H9 (cell line): ENCODE data around the gene LMO3. TPM values are rescaled to one million over a fixed set of nuclear protein-coding genes. Genes with fewer than 3 reads are reported as not detected.

Experiments used
- DNase-seq: peaks from one replicate; pipeline ENCODE4 v3.0.0-alpha.2; 2017
- H2AFZ ChIP-seq: one replicate; pipeline ENCODE4 v1.6.1; 2013; ENCODE audit warnings: mild to moderate bottlenecking, low read length, control low read depth, moderate library complexity
- H2AK5ac ChIP-seq: 2 replicates; pipeline ENCODE4 v1.6.1; 2013; ENCODE audit warnings: low read length, control low read depth, mixed read lengths; ENCODE audit not compliant: insufficient read length
- H2BK120ac ChIP-seq: one replicate; pipeline ENCODE4 v1.6.1; 2013; ENCODE audit warnings: low read depth, mild to moderate bottlenecking, low read length, control low read depth, inconsistent platforms; ENCODE audit not compliant: poor library complexity, severe bottlenecking
- H2BK12ac ChIP-seq: 2 replicates; pipeline ENCODE4 v1.6.1; 2013; ENCODE audit warnings: low read length, control low read depth, mixed read lengths, low read depth; ENCODE audit not compliant: insufficient read length
- H2BK15ac ChIP-seq: 2 replicates; pipeline ENCODE4 v1.6.1; 2013; ENCODE audit warnings: low read depth, low read length, control low read depth
- H2BK20ac ChIP-seq: one replicate; pipeline ENCODE4 v1.6.1; 2013; ENCODE audit warnings: low read depth, mild to moderate bottlenecking, low read length, control low read depth, inconsistent platforms; ENCODE audit not compliant: poor library complexity, severe bottlenecking
- H2BK5ac ChIP-seq: 2 replicates; pipeline ENCODE4 v1.6.1; 2013; ENCODE audit warnings: low read length, control low read depth, mixed read lengths; ENCODE audit not compliant: insufficient read length
- H3K14ac ChIP-seq: 2 replicates; pipeline ENCODE4 v1.6.1; 2013; ENCODE audit warnings: low read length, control low read depth; ENCODE audit not compliant: insufficient read depth
- H3K18ac ChIP-seq: 2 replicates; pipeline ENCODE4 v1.6.1; 2013; ENCODE audit warnings: low read depth, mild to moderate bottlenecking, mixed read lengths, low read length, control low read depth; ENCODE audit not compliant: insufficient read length
- H3K23ac ChIP-seq: 2 replicates; pipeline ENCODE4 v1.6.1; 2013; ENCODE audit warnings: low read length, control low read depth, mixed read lengths, low read depth; ENCODE audit not compliant: insufficient read length
- H3K23me2 ChIP-seq: 2 replicates; pipeline ENCODE4 v1.6.1; 2013; ENCODE audit warnings: low read depth, mild to moderate bottlenecking, mixed read lengths, low read length, control low read depth; ENCODE audit not compliant: insufficient read length, poor library complexity, severe bottlenecking
- H3K27ac ChIP-seq: 2 replicates; pipeline ENCODE4 v1.5.1; 2013; ENCODE audit warnings: low read length, control low read depth, mixed read lengths, low read depth; ENCODE audit not compliant: insufficient read length
- H3K27me3 ChIP-seq: 2 replicates; pipeline ENCODE4 v1.6.1; 2013; ENCODE audit warnings: low read length, control low read depth, inconsistent platforms; ENCODE audit not compliant: insufficient read depth
- H3K4ac ChIP-seq: 2 replicates; pipeline ENCODE4 v1.6.1; 2013; ENCODE audit warnings: low read depth, mild to moderate bottlenecking, control low read depth, inconsistent platforms, low read length, moderate library complexity
- H3K4me1 ChIP-seq: 2 replicates; pipeline ENCODE4 v1.6.1; 2013; ENCODE audit warnings: low read length, control low read depth, inconsistent platforms; ENCODE audit not compliant: insufficient read depth
- H3K4me2 ChIP-seq: 2 replicates; pipeline ENCODE4 v1.6.1; 2013; ENCODE audit warnings: low read length, control low read depth, mixed read lengths; ENCODE audit not compliant: insufficient read length, insufficient read depth
- H3K56ac ChIP-seq: 2 replicates; pipeline ENCODE4 v1.6.1; 2013; ENCODE audit warnings: low read depth, mild to moderate bottlenecking, mixed read lengths, low read length, control low read depth; ENCODE audit not compliant: insufficient read length
- H3K79me1 ChIP-seq: 2 replicates; pipeline ENCODE4 v1.6.1; 2013; ENCODE audit warnings: low read depth, mild to moderate bottlenecking, moderate library complexity, low read length, control low read depth, inconsistent platforms; ENCODE audit not compliant: insufficient read depth, poor library complexity, severe bottlenecking
- H3K79me2 ChIP-seq: 2 replicates; pipeline ENCODE4 v1.6.1; 2013; ENCODE audit warnings: low read length, control low read depth, inconsistent platforms; ENCODE audit not compliant: insufficient read depth
- H3K9ac ChIP-seq: 2 replicates; pipeline ENCODE4 v1.6.1; 2013; ENCODE audit warnings: low read length, control low read depth, mixed read lengths; ENCODE audit not compliant: insufficient read length; ENCODE audit errors: extremely low read depth
- H3K9me3 ChIP-seq: one replicate; pipeline ENCODE4 v1.6.1; 2013; ENCODE audit warnings: low read depth, low read length, inconsistent platforms; ENCODE audit not compliant: control insufficient read depth
- H3T11ph ChIP-seq: one replicate; pipeline ENCODE4 v1.6.1; 2013; ENCODE audit warnings: mild to moderate bottlenecking, low read length, control low read depth, inconsistent platforms
- H4K20me1 ChIP-seq: one replicate; pipeline ENCODE4 v1.6.1; 2013; ENCODE audit not compliant: control insufficient read depth, insufficient read length, insufficient read depth
- H4K5ac ChIP-seq: 2 replicates; pipeline ENCODE4 v1.6.1; 2013; ENCODE audit warnings: low read depth, mild to moderate bottlenecking, mixed read lengths, low read length, control low read depth; ENCODE audit not compliant: insufficient read length
- H4K8ac ChIP-seq: replicated peaks from 2 replicates; pipeline ENCODE4 v1.6.1; 2013; ENCODE audit warnings: low read length, control low read depth, mixed read lengths, low read depth; ENCODE audit not compliant: insufficient read length
- H4K91ac ChIP-seq: 2 replicates; pipeline ENCODE4 v1.6.1; 2013; ENCODE audit warnings: low read depth, mild to moderate bottlenecking, moderate library complexity, mixed read lengths, low read length, control low read depth; ENCODE audit not compliant: insufficient read length
- H3K27ac Mint-ChIP-seq, 3 experiments: 2 replicates in 2 of 3; 3 replicates in 1 of 3; pipeline ENCODE4 v1.8.0; 2020 to 2021; ENCODE audit warnings: mixed read lengths in 3 of 3, mild to moderate bottlenecking in 1 of 3, moderate library complexity in 1 of 3
- H3K27me3 Mint-ChIP-seq: 2 replicates; pipeline ENCODE4 v1.8.0; 2021; ENCODE audit warnings: low read depth, mild to moderate bottlenecking, moderate library complexity, mixed read lengths
- H3K36me3 Mint-ChIP-seq, 3 experiments: 2 replicates in 2 of 3; 3 replicates in 1 of 3; pipeline ENCODE4 v1.8.0; 2020 to 2021; ENCODE audit warnings: low read depth in 3 of 3, mixed read lengths in 3 of 3; ENCODE audit not compliant: insufficient read depth in 1 of 3
- H3K4me1 Mint-ChIP-seq, 2 experiments: 2 replicates each; pipeline ENCODE4 v1.8.0; 2020; ENCODE audit warnings: mixed read lengths in 2 of 2
- H3K4me3 Mint-ChIP-seq, 2 experiments: 2 replicates in 1 of 2; 3 replicates in 1 of 2; pipeline ENCODE4 v1.8.0; 2020 to 2021; ENCODE audit warnings: mild to moderate bottlenecking in 2 of 2, mixed read lengths in 2 of 2, moderate library complexity in 1 of 2
- H3K9me3 Mint-ChIP-seq, 2 experiments: 2 replicates in 1 of 2; 3 replicates in 1 of 2; pipeline ENCODE4 v1.8.0; 2020; ENCODE audit warnings: mild to moderate bottlenecking in 2 of 2, mixed read lengths in 2 of 2, moderate library complexity in 1 of 2
- CTCF ChIP-seq: fragments of 200-600 bp; sonication (generic); conservative IDR thresholded peaks from 3 replicates; pipeline ENCODE4 v1.8.0; 2021; ENCODE audit warnings: antibody characterized with exemption, mild to moderate bottlenecking
- WGBS: extraction: QIAGEN DNeasy Blood & Tissue Kit; methylation state at CpG from one replicate; pipeline ENCODE4 v1.1.7; 2013; ENCODE audit warnings: missing lambda C conversion rate, low lambda C conversion rate, mixed read lengths; ENCODE audit not compliant: insufficient read length; ENCODE audit errors: extremely low coverage; 5-methylcytosine and 5-hydroxymethylcytosine counted together
- total RNA-seq: library from RNA; stranded (reverse); gene quantifications from 2 replicates; pipeline ENCODE4 v1.2.1, GENCODE V29; 2021

The LMO3 gene
- total RNA-seq, 1 experiment from 2014 or later = not detected

DNA sequence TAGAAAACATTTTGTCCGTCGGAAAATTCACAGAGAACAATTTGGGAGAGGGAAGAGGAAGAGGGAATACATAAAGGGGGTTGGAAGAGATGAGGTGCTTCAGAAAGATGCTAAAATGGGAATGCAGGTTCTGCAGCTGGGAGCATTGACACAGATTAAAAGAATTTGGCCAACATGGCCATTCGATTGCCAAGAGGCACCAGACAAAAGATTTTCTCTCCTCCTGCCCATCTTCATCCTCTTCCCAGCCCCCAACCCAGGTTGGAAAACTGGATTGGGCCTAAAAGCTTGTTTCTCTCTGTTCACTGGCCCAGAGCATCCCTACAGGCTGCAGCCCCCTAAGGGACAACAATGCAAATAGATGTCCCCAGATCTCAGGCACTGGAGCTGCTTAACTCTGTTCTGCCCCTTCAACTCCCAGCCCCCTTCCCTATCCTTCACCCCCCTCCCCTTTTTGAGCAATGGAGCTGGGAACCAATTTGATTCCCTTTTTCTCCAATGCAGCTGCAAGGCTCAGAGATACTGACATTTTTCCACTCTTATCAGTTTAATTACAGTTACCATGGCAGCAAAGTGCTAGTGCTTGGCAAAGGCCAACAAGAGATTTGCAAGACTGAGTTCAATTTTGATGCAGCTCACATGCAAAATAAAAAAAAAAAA lies 1.9 kb downstream of the LMO3 start:
- peak overlapping the region; percentile 75 to 92; a peak in 4 of 5 replicates for H3K4me3 Mint-ChIP-seq
- no peaks in the 10 kb centered on the region; a peak in 1 of 7 replicates for H3K36me3 Mint-ChIP-seq
- peaks cover 28% of the 10 kb centered on the region for H3K23me2 ChIP-seq
- H3K27me3 Mint-ChIP-seq = peaks cover 68% of the 10 kb centered on the region
- no peak overlapping the region for H3K9ac ChIP-seq
- no peaks in the 10 kb centered on the region for H3K79me1 ChIP-seq
- DNase-seq = no peak
- H2BK12ac ChIP-seq = no peak overlapping the region
- peaks cover 5% of the 10 kb centered on the region; the same call in 1 of the 2 replicates for H3K4me1 ChIP-seq
- H3K14ac ChIP-seq = no peak overlapping the region
- H2BK120ac ChIP-seq = no peak overlapping the region
- H4K91ac ChIP-seq = no peak overlapping the region
- H4K8ac ChIP-seq = no peak overlapping the region
- H3K9me3 Mint-ChIP-seq = no peaks in the 10 kb centered on the region; a peak in 1 of 5 replicates
- no peak for TF ChIP-seq CTCF
- H3K9me3 ChIP-seq = no peaks in the 10 kb centered on the region
- H3K4me2 ChIP-seq = peak overlapping the region; percentile 91
- no peak overlapping the region for H3K27ac ChIP-seq
- WGBS = no CpG with 5 or more reads among the region's 3 CpGs
- H4K5ac ChIP-seq = no peak overlapping the region
- H2BK15ac ChIP-seq = no peak overlapping the region
- no peak overlapping the region for H2AK5ac ChIP-seq
- H3K23ac ChIP-seq = no peak overlapping the region
- peaks cover 3% of the 10 kb centered on the region; the same call in 1 of the 2 replicates for H3K27me3 ChIP-seq
- no peak overlapping the region for H3T11ph ChIP-seq
- H3K79me2 ChIP-seq = no peaks in the 10 kb centered on the region
- H2BK5ac ChIP-seq = no peak overlapping the region
- no peak overlapping the region for H2AFZ ChIP-seq
- no peak overlapping the region for H3K56ac ChIP-seq
- H3K4me1 Mint-ChIP-seq = peaks cover 35 to 50% of the 10 kb centered on the region in 2 experiments
- H2BK20ac ChIP-seq = no peak overlapping the region
- H3K4ac ChIP-seq = no peak overlapping the region
- no peak overlapping the region for H3K18ac ChIP-seq
- no peaks in the 10 kb centered on the region for H4K20me1 ChIP-seq
- H3K27ac Mint-ChIP-seq = no peak overlapping the region
